ENCODE results near the gene TSC22D2.

DNA sequence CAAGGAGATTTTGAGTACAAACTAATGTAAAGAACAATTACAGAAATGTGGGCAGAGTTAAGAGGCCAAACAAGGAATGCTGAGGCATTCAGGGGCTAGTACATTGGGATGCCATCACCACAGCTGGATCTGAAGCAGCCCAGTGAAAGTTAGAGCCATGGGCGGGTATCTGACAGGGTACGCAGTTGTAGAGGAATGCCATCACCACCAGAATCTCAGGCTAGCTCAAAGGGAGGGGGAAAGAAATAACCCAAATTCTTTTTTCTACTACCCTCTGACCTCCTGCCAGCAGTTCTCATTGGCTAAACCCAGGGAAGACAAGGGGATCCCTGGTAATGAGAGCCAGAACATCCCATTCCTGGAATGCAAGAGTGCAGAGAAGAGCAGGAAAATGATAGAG lies 9.0 kb upstream of the TSC22D2 start:
- TF ChIP-seq IRF5 (IDR thresholded peaks at IDR 0.05; ENCODE audit: borderline replicate concordance) (no peak), POLR2A (IDR thresholded peaks at IDR 0.05; ENCODE audit: low read depth, low read length) (no peak), GABPA (IDR thresholded peaks at IDR 0.05; ENCODE audit: low read depth) (no peak), YY1 (IDR thresholded peaks at IDR 0.05; ENCODE audit: low read depth, low read length) (no peak), TAF1 (IDR thresholded peaks at IDR 0.05; ENCODE audit: borderline replicate concordance, low read depth, low read length) (no peak), MEF2A (IDR thresholded peaks at IDR 0.05; ENCODE audit: insufficient read depth, low read depth, low read length) (no peak)
- TF ChIP-seq, protein P1, sequence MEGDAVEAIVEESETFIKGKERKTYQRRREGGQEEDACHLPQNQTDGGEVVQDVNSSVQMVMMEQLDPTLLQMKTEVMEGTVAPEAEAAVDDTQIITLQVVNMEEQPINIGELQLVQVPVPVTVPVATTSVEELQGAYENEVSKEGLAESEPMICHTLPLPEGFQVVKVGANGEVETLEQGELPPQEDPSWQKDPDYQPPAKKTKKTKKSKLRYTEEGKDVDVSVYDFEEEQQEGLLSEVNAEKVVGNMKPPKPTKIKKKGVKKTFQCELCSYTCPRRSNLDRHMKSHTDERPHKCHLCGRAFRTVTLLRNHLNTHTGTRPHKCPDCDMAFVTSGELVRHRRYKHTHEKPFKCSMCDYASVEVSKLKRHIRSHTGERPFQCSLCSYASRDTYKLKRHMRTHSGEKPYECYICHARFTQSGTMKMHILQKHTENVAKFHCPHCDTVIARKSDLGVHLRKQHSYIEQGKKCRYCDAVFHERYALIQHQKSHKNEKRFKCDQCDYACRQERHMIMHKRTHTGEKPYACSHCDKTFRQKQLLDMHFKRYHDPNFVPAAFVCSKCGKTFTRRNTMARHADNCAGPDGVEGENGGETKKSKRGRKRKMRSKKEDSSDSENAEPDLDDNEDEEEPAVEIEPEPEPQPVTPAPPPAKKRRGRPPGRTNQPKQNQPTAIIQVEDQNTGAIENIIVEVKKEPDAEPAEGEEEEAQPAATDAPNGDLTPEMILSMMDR (IDR thresholded peaks at IDR 0.05 in 2 of 3, conservative IDR thresholded peaks at IDR 0.05 in 1 of 3; ENCODE audit: control insufficient read depth in 2 of 3, extremely low read depth in 1 of 3, insufficient read depth in 1 of 3, low read depth in 3 of 3, low read length in 3 of 3): no peak

Measured in GM12878 (cell line).